SK-N-SH (cell line): ENCODE measurements around the gene IFNA1. TPM values are rescaled to one million over a fixed set of nuclear protein-coding genes. Genes with fewer than 3 reads are reported as not detected.

Experiments
- CTCF ChIA-PET: fragments of 300-600, 350-600 bp; formaldehyde crosslinking; extraction: SDS; loops from one replicate; lab custom pipeline; 2021; lab: Yijun Ruan, JAX
- POLR2A ChIA-PET: fragments of 350-600 bp; sonication (Branson Sonifier 250); formaldehyde crosslinking; extraction: SDS; loops from one replicate; lab custom pipeline; 2020; ENCODE audit warnings: antibody characterized with exemption, inconsistent platforms; lab: Yijun Ruan, JAX
- DNase-seq: peaks from one replicate; pipeline ENCODE4 v3.0.0; 2012
- H2AFZ ChIP-seq: fragments of 200-600 bp; sonication (generic); 2 replicates; pipeline ENCODE4 v1.8.1; 2016; ENCODE audit warnings: antibody characterized with exemption, mild to moderate bottlenecking, low read depth
- H3F3A ChIP-seq: fragments of 200-600 bp; sonication (generic); replicated peaks from 2 replicates; pipeline ENCODE3; 2016; ENCODE audit warnings: antibody characterized with exemption, mild to moderate bottlenecking; ENCODE audit not compliant: insufficient read depth
- H3K27ac ChIP-seq, 2 experiments: fragments of 200-500 bp in 1 of 2; fragments of 200-600 bp in 1 of 2; sonication (Bioruptor generic) in 1 of 2; sonication (generic), shearing (Covaris generic) in 1 of 2; 2 replicates each; pipeline versions ENCODE4 v1.5.1 to v1.6.1; 2014 to 2016; ENCODE audit warnings: low read depth in 2 of 2, inconsistent platforms in 1 of 2, low read length in 1 of 2, mild to moderate bottlenecking in 1 of 2, mixed read lengths in 1 of 2
- H3K27me3 ChIP-seq: fragments of 200-600 bp; sonication (generic), shearing (Covaris generic); 2 replicates; pipeline ENCODE4 v1.6.1; 2016; ENCODE audit warnings: mixed run types; ENCODE audit not compliant: insufficient read depth
- H3K36me3 ChIP-seq, 2 experiments: fragments of 200-500 bp in 1 of 2; fragments of 200-600 bp in 1 of 2; sonication (Bioruptor generic) in 1 of 2; sonication (generic) in 1 of 2; replicated peaks in 1 of 2; 2 replicates each; pipeline versions ENCODE3 to v1.5.1; 2014 to 2016; ENCODE audit warnings: low read length in 1 of 2, mild to moderate bottlenecking in 1 of 2; ENCODE audit not compliant: insufficient read depth in 2 of 2, control insufficient read depth in 1 of 2
- H3K4me1 ChIP-seq, 2 experiments: fragments of 200-500 bp in 1 of 2; fragments of 200-600 bp in 1 of 2; sonication (Bioruptor generic) in 1 of 2; sonication (generic), shearing (Covaris generic) in 1 of 2; 2 replicates each; pipeline versions ENCODE4 v1.5.1 to v1.6.1; 2014 to 2016; ENCODE audit warnings: low read depth in 1 of 2, low read length in 1 of 2, mixed run types in 1 of 2; ENCODE audit not compliant: insufficient read depth in 2 of 2, control insufficient read depth in 1 of 2
- H3K4me2 ChIP-seq: fragments of 200-600 bp; sonication (generic), shearing (Covaris generic); 2 replicates; pipeline ENCODE4 v1.6.1; 2017; ENCODE audit warnings: mixed run types
- H3K4me3 ChIP-seq, 2 experiments: fragments of 200-500 bp in 1 of 2; fragments of 200-600 bp in 1 of 2; sonication (Bioruptor generic) in 1 of 2; sonication (generic), shearing (Covaris generic) in 1 of 2; 2 replicates each; pipeline versions ENCODE4 v1.5.1 to v1.8.1; 2014 to 2016; ENCODE audit warnings: low read depth in 2 of 2, inconsistent platforms in 1 of 2, low read length in 1 of 2, mild to moderate bottlenecking in 1 of 2, mixed read lengths in 1 of 2, moderate library complexity in 1 of 2
- H3K79me2 ChIP-seq: fragments of 200-600 bp; sonication (generic); 2 replicates; pipeline ENCODE4 v1.8.1; 2017; ENCODE audit warnings: mild to moderate bottlenecking; ENCODE audit not compliant: insufficient read depth
- H3K9ac ChIP-seq: fragments of 200-600 bp; sonication (generic); 2 replicates; pipeline ENCODE4 v1.6.1; 2017; ENCODE audit warnings: mixed run types
- H3K9me2 ChIP-seq: fragments of 200-600 bp; sonication (generic); 2 replicates; pipeline ENCODE4 v1.6.1; 2017; ENCODE audit warnings: mixed run types
- H3K9me3 ChIP-seq: fragments of 200-600 bp; sonication (generic); 2 replicates; pipeline ENCODE4 v1.6.1; 2017; ENCODE audit warnings: mixed run types, mild to moderate bottlenecking, moderate library complexity
- H4K20me1 ChIP-seq: fragments of 200-600 bp; sonication (generic); 2 replicates; pipeline ENCODE4 v1.6.1; 2017; ENCODE audit warnings: mild to moderate bottlenecking, mixed run types; ENCODE audit not compliant: insufficient read depth
- CHD2 ChIP-seq: fragments of 150-350 bp; IDR thresholded peaks from 2 replicates; pipeline ENCODE4 v1.6.1; 2018; ENCODE audit warnings: low read length; ENCODE audit not compliant: partially characterized antibody
- CTCF ChIP-seq: fragments of 200-600 bp; sonication (generic); IDR thresholded peaks from 2 replicates; pipeline ENCODE4 v1.6.1; 2017; ENCODE audit warnings: antibody characterized with exemption, mild to moderate bottlenecking, moderate library complexity
- EZH2phosphoT487 ChIP-seq: fragments of 200-600 bp; sonication (generic); IDR thresholded peaks from 2 replicates; pipeline ENCODE4 v1.6.1; 2017; ENCODE audit warnings: low read depth, mixed run types, mild to moderate bottlenecking, antibody characterized with exemption, moderate library complexity, borderline replicate concordance
- GATA2 ChIP-seq: sonication (generic); formaldehyde crosslinking; IDR thresholded peaks from 2 replicates; pipeline ENCODE4 v1.5.0; 2020; ENCODE audit warnings: mild to moderate bottlenecking, missing genetic modification reagents
- IRF3 ChIP-seq: fragments of 150-350 bp; IDR thresholded peaks from 2 replicates; pipeline ENCODE4 v1.6.1; 2016; ENCODE audit warnings: mild to moderate bottlenecking, low read depth, low read length
- MAX ChIP-seq: IDR thresholded peaks from 2 replicates; pipeline ENCODE4 v1.4.0; 2012; ENCODE audit warnings: low read depth
- RAD21 ChIP-seq: IDR thresholded peaks from 2 replicates; pipeline ENCODE4 v1.6.1; 2012; ENCODE audit warnings: mild to moderate bottlenecking, low read length
- REST ChIP-seq: IDR thresholded peaks from 2 replicates; pipeline ENCODE4 v1.6.1; 2012; ENCODE audit warnings: mild to moderate bottlenecking, low read depth, low read length, moderate library complexity
- SIN3A ChIP-seq: IDR thresholded peaks from 2 replicates; pipeline ENCODE4 v1.6.1; 2012; ENCODE audit warnings: low read depth, mild to moderate bottlenecking, low read length, moderate library complexity, borderline replicate concordance
- SMC3 ChIP-seq: IDR thresholded peaks from 2 replicates; pipeline ENCODE4 v1.6.1; 2012; ENCODE audit warnings: low read depth, low read length, improper control_type of control experiment
- WGBS: methylation state at CpG from one replicate; pipeline ENCODE4 v1.1.6; 2017; ENCODE audit warnings: low lambda C conversion rate; 5-methylcytosine and 5-hydroxymethylcytosine counted together
- polyA plus RNA-seq, 3 experiments: library from polyadenylated mRNA; depleted of rRNA; stranded (reverse); fragments of >200 nt; gene quantifications; 2 replicates each; pipeline ENCODE4 v1.2.3, GENCODE V29; 2012

The IFNA1 gene
- polyA plus RNA-seq, 1 of the 3 experiments (the other 2 are of a cell fraction): not detected

- no peak overlapping the region for H3K9ac ChIP-seq
- no peak overlapping the region for H3K27ac ChIP-seq
- peaks cover 34% of the 10 kb centered on the region; the same call in 1 of the 2 replicates for H3K27me3 ChIP-seq
- no peaks in the 10 kb centered on the region for H3K79me2 ChIP-seq
- POLR2A ChIA-PET: no interaction called here
- no peaks in the 10 kb centered on the region for H4K20me1 ChIP-seq
- CTCF ChIA-PET: interaction anchor here (1.0 to 8.2 kb wide), 6 partner anchors 10 to 88 kb away, joined by 3 to 239 read pairs (median 4); partner anchors contain the start of gene KLHL9
- H2AFZ ChIP-seq: no peak overlapping the region
- peak; percentile 23 for DNase-seq
- no peaks in the 10 kb centered on the region for H3K36me3 ChIP-seq
- H3K9me2 ChIP-seq: no peaks in the 10 kb centered on the region
- H3K4me2 ChIP-seq: no peak overlapping the region
- peaks cover 0 to 4% of the 10 kb centered on the region in 2 experiments; a peak in 2 of 4 replicates for H3K4me1 ChIP-seq
- WGBS: 32% methylated on average over 6 of the region's 6 CpGs
- H3F3A ChIP-seq: no peaks in the 10 kb centered on the region
- peak; percentile 45 for TF ChIP-seq CTCF
- no peak for TF ChIP-seq MAX
- no peak overlapping the region for H3K4me3 ChIP-seq
- no peaks in the 10 kb centered on the region for H3K9me3 ChIP-seq
Observed at GRCh38 chr9:21392270-21392669, 48.0 kb upstream of the IFNA1 start.

GRCh38 chr9:21395778-21396717 lies 44.2 kb upstream of the IFNA1 start:
- POLR2A ChIA-PET: no interaction called here

More at GRCh38 chr9:21395778-21396717, 44.2 kb upstream of the IFNA1 start:
- Histone ChIP-seq H3K4me1 (peaks cover 0 to 4% of the 10 kb centered on the region in 2 experiments; a peak in 2 of 4 replicates), H3K27ac (no peak overlapping the region), H3K4me2 (peak overlapping the region; percentile 91), H3K9ac (no peak overlapping the region), H2AFZ (peak overlapping the region; percentile 83), H3K9me2 (no peaks in the 10 kb centered on the region), H3K79me2 (no peaks in the 10 kb centered on the region), H4K20me1 (no peaks in the 10 kb centered on the region), H3K9me3 (no peaks in the 10 kb centered on the region), H3K36me3 (no peaks in the 10 kb centered on the region), H3F3A (no peaks in the 10 kb centered on the region), H3K4me3 (peak overlapping the region; percentile 49 to 73), H3K27me3 (peaks cover 49% of the 10 kb centered on the region; the same call in 1 of the 2 replicates)
- CTCF ChIA-PET: interaction anchor here (0.6 to 8.2 kb wide), 49 partner anchors 9 to 581 kb away, joined by 3 to 239 read pairs (median 5); partner anchors contain the start of genes IFNA2, IFNA7, IFNA8 and KLHL9
- 2% methylated on average over 17 of the region's 40 CpGs for WGBS
- TF ChIP-seq SIN3A (no peak), CTCF (peak; percentile 95), REST (no peak), CHD2 (no peak), IRF3 (no peak), EZH2phosphoT487 (no peak), RAD21 (peak; percentile 64), GATA2 (CRISPR knock-in tag) (no peak), SMC3 (peak; percentile 83)
- peak; percentile 65 for DNase-seq
